Caco-2 (cell line): ENCODE data around the gene NAXD. TPM values are rescaled to one million over a fixed set of nuclear protein-coding genes. Genes with fewer than 3 reads are reported as not detected.

ENCODE experiments used
- BruUV-seq: library from RNA; stranded (reverse); fragments of 400-500 nt; replicated peaks from 2 replicates; lab custom pipeline; 2021; lab: Mats Ljungman, UMichigan
- CTCF ChIA-PET: fragments of 300-600 bp; sonication (Branson Sonifier 250); formaldehyde crosslinking; loops from one replicate; lab custom pipeline; 2022; ENCODE audit warnings: antibody characterized with exemption; lab: Charles Lee
- POLR2A ChIA-PET: fragments of 300-600 bp; sonication (Branson Sonifier 250); formaldehyde crosslinking; loops from one replicate; lab custom pipeline; 2022; ENCODE audit warnings: antibody characterized with exemption; lab: Charles Lee
- DNase-seq, 2 experiments: peaks; one replicate each; pipeline versions ENCODE4 v3.0.0 to v3.0.0-alpha.2; 2020 to 2022
- H3K27me3 ChIP-seq: replicated peaks from 2 replicates; pipeline ENCODE4 v1.6.0; 2011; ENCODE audit warnings: low read length; ENCODE audit not compliant: control insufficient read depth, insufficient read depth
- H3K36me3 ChIP-seq: 2 replicates; pipeline ENCODE4 v1.5.1; 2011; ENCODE audit warnings: low read length; ENCODE audit not compliant: control insufficient read depth, insufficient read depth
- H3K4me1 ChIP-seq: fragments of 250-450 bp; sonication (Bioruptor Pico); 2 replicates; pipeline ENCODE4 v1.5.1; 2020; ENCODE audit warnings: mild to moderate bottlenecking
- H3K4me3 ChIP-seq: 2 replicates; pipeline ENCODE4 v1.5.1; 2011; ENCODE audit warnings: low read depth, mild to moderate bottlenecking, control low read depth, low read length
- H3K9me3 ChIP-seq: fragments of 250-450 bp; sonication (Bioruptor Pico); 2 replicates; pipeline ENCODE4 v1.5.1; 2020; ENCODE audit warnings: mild to moderate bottlenecking, moderate library complexity
- H3K27ac Mint-ChIP-seq: one replicate; pipeline ENCODE4 v1.8.0; 2022; ENCODE audit warnings: mixed read lengths; ENCODE audit not compliant: unreplicated experiment
- H3K27me3 Mint-ChIP-seq: one replicate; pipeline ENCODE4 v1.8.0; 2022; ENCODE audit warnings: mixed read lengths; ENCODE audit not compliant: insufficient read depth, unreplicated experiment
- H3K36me3 Mint-ChIP-seq: one replicate; pipeline ENCODE4 v1.8.0; 2022; ENCODE audit warnings: mild to moderate bottlenecking, mixed read lengths; ENCODE audit not compliant: insufficient read depth, unreplicated experiment
- H3K4me1 Mint-ChIP-seq: one replicate; pipeline ENCODE4 v1.8.0; 2022; ENCODE audit warnings: low read depth, mixed read lengths; ENCODE audit not compliant: unreplicated experiment
- H3K4me3 Mint-ChIP-seq: one replicate; pipeline ENCODE4 v1.8.0; 2022; ENCODE audit warnings: mild to moderate bottlenecking, moderate library complexity, mixed read lengths; ENCODE audit not compliant: unreplicated experiment
- H3K9me3 Mint-ChIP-seq: one replicate; pipeline ENCODE4 v1.8.0; 2022; ENCODE audit warnings: mixed read lengths; ENCODE audit not compliant: unreplicated experiment
- intact Hi-C: fragments of 100-400 bp; cut with micrococcal nuclease; formaldehyde crosslinking; loops from one replicate; pipeline ENCODE4 v1.10.0; 2022; ENCODE audit not compliant: unreplicated experiment
- total RNA-seq: library from RNA; stranded (reverse); gene quantifications from 2 replicates; pipeline ENCODE4 v1.2.3, GENCODE V29; 2022
- TF ChIP-seq, protein P1 (sequence below), 2 experiments: fragments of 200-600 bp in 1 of 2; IDR thresholded peaks; 1 replicate in 1 of 2; 2 replicates in 1 of 2; pipeline versions ENCODE4 v1.5.1 to v1.8.0; 2011 to 2022; ENCODE audit warnings: antibody characterized with exemption in 1 of 2, control low read depth in 1 of 2, inconsistent platforms in 1 of 2, low read depth in 1 of 2, low read length in 1 of 2, mild to moderate bottlenecking in 1 of 2, moderate library complexity in 1 of 2; ENCODE audit not compliant: insufficient read depth in 1 of 2, severe bottlenecking in 1 of 2, unreplicated experiment in 1 of 2

Gene NAXD
- total RNA-seq, 1 experiment from 2014 or later: 51.5 TPM

DNA sequence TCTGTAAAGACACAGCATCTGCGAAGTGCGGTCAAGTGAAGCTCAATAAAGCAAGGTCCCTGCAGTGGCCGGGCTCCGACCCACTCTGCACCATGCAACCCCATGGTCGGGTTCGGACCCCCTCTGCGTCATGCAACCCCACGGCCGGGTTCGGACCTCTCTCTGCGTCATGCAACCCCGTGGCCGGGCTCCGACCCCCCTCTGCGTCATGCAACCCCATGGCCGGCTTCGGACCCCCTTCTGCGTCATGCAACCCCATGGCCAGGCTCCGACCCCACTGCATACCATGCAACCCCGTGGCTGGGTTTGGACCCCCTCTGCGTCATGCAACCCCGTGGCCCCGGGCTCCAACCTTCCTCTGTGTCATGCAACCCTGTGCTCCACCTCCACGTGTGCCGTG lies 46.7 kb downstream of the NAXD start:
- CTCF ChIA-PET: no interaction called here
- intact Hi-C loops: no loop called here
- no peaks in the 10 kb centered on the region for H3K4me1 ChIP-seq
- Mint-ChIP-seq H3K4me1 (no peaks in the 10 kb centered on the region), H3K36me3 (peaks cover 76% of the 10 kb centered on the region), H3K27ac (no peak overlapping the region), H3K27me3 (no peaks in the 10 kb centered on the region), H3K4me3 (no peak overlapping the region), H3K9me3 (peaks cover 10% of the 10 kb centered on the region)
- TF ChIP-seq, protein P1, sequence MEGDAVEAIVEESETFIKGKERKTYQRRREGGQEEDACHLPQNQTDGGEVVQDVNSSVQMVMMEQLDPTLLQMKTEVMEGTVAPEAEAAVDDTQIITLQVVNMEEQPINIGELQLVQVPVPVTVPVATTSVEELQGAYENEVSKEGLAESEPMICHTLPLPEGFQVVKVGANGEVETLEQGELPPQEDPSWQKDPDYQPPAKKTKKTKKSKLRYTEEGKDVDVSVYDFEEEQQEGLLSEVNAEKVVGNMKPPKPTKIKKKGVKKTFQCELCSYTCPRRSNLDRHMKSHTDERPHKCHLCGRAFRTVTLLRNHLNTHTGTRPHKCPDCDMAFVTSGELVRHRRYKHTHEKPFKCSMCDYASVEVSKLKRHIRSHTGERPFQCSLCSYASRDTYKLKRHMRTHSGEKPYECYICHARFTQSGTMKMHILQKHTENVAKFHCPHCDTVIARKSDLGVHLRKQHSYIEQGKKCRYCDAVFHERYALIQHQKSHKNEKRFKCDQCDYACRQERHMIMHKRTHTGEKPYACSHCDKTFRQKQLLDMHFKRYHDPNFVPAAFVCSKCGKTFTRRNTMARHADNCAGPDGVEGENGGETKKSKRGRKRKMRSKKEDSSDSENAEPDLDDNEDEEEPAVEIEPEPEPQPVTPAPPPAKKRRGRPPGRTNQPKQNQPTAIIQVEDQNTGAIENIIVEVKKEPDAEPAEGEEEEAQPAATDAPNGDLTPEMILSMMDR (IDR thresholded peaks at IDR 0.05; ENCODE audit: insufficient read depth in 1 of 2, low read depth in 1 of 2, low read length in 1 of 2, severe bottlenecking in 1 of 2, unreplicated experiment in 1 of 2): no peak
- BruUV-seq: no TSS peak
- DNase-seq: peak in 1 of 2 experiments; percentile 28
- no peaks in the 10 kb centered on the region for H3K27me3 ChIP-seq
- no peak overlapping the region for H3K4me3 ChIP-seq
- H3K9me3 ChIP-seq: no peaks in the 10 kb centered on the region
- peaks cover 3% of the 10 kb centered on the region for H3K36me3 ChIP-seq
- POLR2A ChIA-PET: no interaction called here

DNA sequence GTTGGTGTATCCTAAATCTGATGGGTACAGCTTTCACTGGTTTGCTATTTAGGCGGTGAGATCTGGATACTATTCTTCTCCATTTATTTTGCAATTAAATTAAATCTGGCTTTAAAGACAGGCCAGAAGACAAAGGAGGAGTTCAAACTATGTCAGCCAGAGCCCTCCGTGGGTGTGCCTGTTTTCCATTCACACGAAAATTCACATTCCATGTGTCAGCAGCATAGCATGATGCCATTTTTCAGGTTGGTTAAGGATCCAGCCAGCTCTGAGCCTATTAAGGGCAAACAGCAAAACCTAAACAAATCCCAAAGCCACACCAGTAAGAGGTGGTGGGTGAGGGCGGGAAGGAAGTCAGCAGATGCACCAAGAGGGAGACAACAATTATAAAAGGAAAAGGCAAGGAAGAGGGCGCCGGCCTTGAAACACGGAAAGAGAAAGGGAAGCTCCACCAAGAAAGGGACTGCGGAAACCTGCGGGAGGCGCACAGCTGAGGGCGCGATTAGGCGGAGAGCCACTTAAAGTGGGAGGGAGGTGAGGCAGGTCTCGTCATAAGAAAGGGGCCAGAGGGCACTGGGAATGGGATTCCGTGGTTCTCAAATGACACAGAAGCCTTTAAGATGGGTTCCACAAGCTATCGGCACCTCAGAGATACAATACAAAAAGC lies 47.6 kb downstream of the NAXD start:
- POLR2A ChIA-PET: no interaction called here
- BruUV-seq: no TSS peak
- Mint-ChIP-seq H3K27me3 (no peaks in the 10 kb centered on the region), H3K4me1 (no peaks in the 10 kb centered on the region), H3K4me3 (no peak overlapping the region), H3K9me3 (peaks cover 10% of the 10 kb centered on the region), H3K27ac (no peak overlapping the region), H3K36me3 (peaks cover 79% of the 10 kb centered on the region)
- no peak for DNase-seq
- no peaks in the 10 kb centered on the region for H3K27me3 ChIP-seq
- TF ChIP-seq, protein P1 (IDR thresholded peaks at IDR 0.05; ENCODE audit: insufficient read depth in 1 of 2, low read depth in 1 of 2, low read length in 1 of 2, severe bottlenecking in 1 of 2, unreplicated experiment in 1 of 2): no peak
- H3K4me3 ChIP-seq: no peak overlapping the region
- no peaks in the 10 kb centered on the region for H3K4me1 ChIP-seq
- peaks cover 3% of the 10 kb centered on the region for H3K36me3 ChIP-seq
- intact Hi-C loops: no loop called here
- CTCF ChIA-PET: no interaction called here
- H3K9me3 ChIP-seq: no peaks in the 10 kb centered on the region

DNA sequence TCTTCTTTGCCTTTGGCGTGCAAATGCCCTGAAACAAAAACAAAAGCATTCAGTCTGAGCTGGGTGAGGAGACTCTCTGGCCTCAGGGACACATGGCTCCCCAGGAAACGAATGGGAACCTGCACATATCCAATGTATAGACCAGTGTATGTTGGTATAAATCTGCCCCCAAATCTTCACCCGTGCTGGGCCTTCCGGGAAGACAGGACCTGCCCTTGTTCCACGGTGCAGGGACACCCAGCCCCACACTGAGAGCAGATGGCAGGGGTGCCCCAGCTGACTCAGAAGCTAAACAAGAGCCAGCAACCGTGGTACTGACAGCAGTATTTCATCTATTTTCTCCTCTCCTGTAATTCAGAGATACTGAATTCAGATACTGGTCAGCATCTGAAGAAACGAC lies 48.1 kb downstream of the NAXD start:
- DNase-seq: no peak
- Histone ChIP-seq H3K27me3 (no peaks in the 10 kb centered on the region), H3K4me3 (no peak overlapping the region), H3K4me1 (no peaks in the 10 kb centered on the region), H3K9me3 (no peaks in the 10 kb centered on the region), H3K36me3 (peaks cover 3% of the 10 kb centered on the region)
- Mint-ChIP-seq H3K9me3 (peaks cover 10% of the 10 kb centered on the region), H3K4me3 (no peak overlapping the region), H3K27ac (no peak overlapping the region), H3K27me3 (no peaks in the 10 kb centered on the region), H3K36me3 (peaks cover 77% of the 10 kb centered on the region), H3K4me1 (no peaks in the 10 kb centered on the region)
- TF ChIP-seq, protein P1 (IDR thresholded peaks at IDR 0.05; ENCODE audit: insufficient read depth in 1 of 2, low read depth in 1 of 2, low read length in 1 of 2, severe bottlenecking in 1 of 2, unreplicated experiment in 1 of 2): no peak
- intact Hi-C loops: no loop called here
- ChIA-PET POLR2A (no interaction called here), CTCF (no interaction called here)
- no TSS peak for BruUV-seq
